OCI-LY7 (cell line): Measurements from ENCODE around the gene KCNQ4. TPM values are rescaled to one million over a fixed set of nuclear protein-coding genes. Genes with fewer than 3 reads are reported as not detected.

Experiments used
- BruUV-seq: library from RNA; stranded (reverse); fragments of 400-500 nt; replicated peaks from 2 replicates; lab custom pipeline; 2021; lab: Mats Ljungman, UMichigan
- CTCF ChIA-PET: fragments of 300-600 bp; sonication (Branson Sonifier 250); formaldehyde crosslinking; loops from one replicate; lab custom pipeline; 2022; ENCODE audit warnings: antibody characterized with exemption; ENCODE audit not compliant: unreplicated experiment; lab: Charles Lee
- POLR2A ChIA-PET: fragments of 300-600 bp; sonication (Branson Sonifier 250); formaldehyde crosslinking; loops from one replicate; lab custom pipeline; 2022; ENCODE audit warnings: antibody characterized with exemption; lab: Charles Lee
- DNase-seq: peaks from one replicate; pipeline ENCODE4 v3.0.0-alpha.2; 2015; ENCODE audit warnings: low spot score
- H2AFZ ChIP-seq: fragments of 200-600 bp; sonication (generic), shearing (Covaris generic); 2 replicates; pipeline ENCODE4 v1.6.1; 2014; ENCODE audit warnings: mild to moderate bottlenecking, antibody characterized with exemption, low read length, moderate library complexity
- H3K27ac ChIP-seq: fragments of 200-600 bp; sonication (generic); 2 replicates; pipeline ENCODE4 v1.5.1; 2014; ENCODE audit warnings: mixed run types, low read depth, mild to moderate bottlenecking, moderate library complexity, low read length, inconsistent platforms; ENCODE audit not compliant: poor library complexity, severe bottlenecking
- H3K36me3 ChIP-seq: fragments of 200-600 bp; sonication (generic); 2 replicates; pipeline ENCODE4 v1.6.1; 2014; ENCODE audit warnings: mild to moderate bottlenecking, antibody characterized with exemption, low read length, moderate library complexity, mixed read lengths; ENCODE audit not compliant: insufficient read depth
- H3K4me1 ChIP-seq: fragments of 200-600 bp; sonication (generic); 2 replicates; pipeline ENCODE4 v1.5.1; 2014; ENCODE audit warnings: mild to moderate bottlenecking, low read length; ENCODE audit not compliant: insufficient read depth, poor library complexity, severe bottlenecking
- H3K4me2 ChIP-seq: fragments of 200-600 bp; sonication (generic); 2 replicates; pipeline ENCODE4 v1.6.1; 2014; ENCODE audit warnings: mild to moderate bottlenecking, low read length
- H3K4me3 ChIP-seq: fragments of 200-600 bp; sonication (generic); 2 replicates; pipeline ENCODE4 v1.5.1; 2014; ENCODE audit warnings: mild to moderate bottlenecking, low read depth, low read length; ENCODE audit not compliant: poor library complexity, severe bottlenecking
- H3K79me2 ChIP-seq: fragments of 200-600 bp; sonication (generic); 2 replicates; pipeline ENCODE4 v1.6.1; 2016; ENCODE audit warnings: low read depth, mild to moderate bottlenecking, low read length, moderate library complexity, mixed read lengths; ENCODE audit not compliant: insufficient read depth
- H3K9me2 ChIP-seq: fragments of 200-600 bp; sonication (generic); 2 replicates; pipeline ENCODE4 v1.6.1; 2016; ENCODE audit warnings: mild to moderate bottlenecking, low read length, mixed read lengths; ENCODE audit not compliant: insufficient read depth
- H3K9me3 ChIP-seq: fragments of 200-600 bp; sonication (generic); 2 replicates; pipeline ENCODE4 v1.6.1; 2014; ENCODE audit warnings: mild to moderate bottlenecking, mixed run types, low read length, mixed read lengths
- H4K20me1 ChIP-seq: fragments of 200-600 bp; sonication (generic); 2 replicates; pipeline ENCODE4 v1.6.1; 2014; ENCODE audit warnings: mild to moderate bottlenecking, antibody characterized with exemption, low read length, moderate library complexity, mixed read lengths; ENCODE audit not compliant: insufficient read depth
- CTCF ChIP-seq: fragments of 200-600 bp; sonication (generic); conservative IDR thresholded peaks from 2 replicates; pipeline ENCODE4 v1.5.1; 2014; ENCODE audit warnings: mild to moderate bottlenecking, antibody characterized with exemption, low read length, moderate library complexity, mixed read lengths
- EZH2phosphoT487 ChIP-seq: fragments of 200-600 bp; sonication (generic); IDR thresholded peaks from 2 replicates; pipeline ENCODE4 v1.6.1; 2018; ENCODE audit warnings: low read depth, borderline replicate concordance, mild to moderate bottlenecking, mixed run types, antibody characterized with exemption, low read length, moderate library complexity, mixed read lengths
- intact Hi-C: fragments of 100-400 bp; cut with micrococcal nuclease; formaldehyde crosslinking; loops from one replicate; pipeline ENCODE4 v1.10.0; 2022; ENCODE audit not compliant: unreplicated experiment
- total RNA-seq, 2 experiments: library from RNA; depleted of rRNA in 1 of 2; stranded (reverse); fragments of >200 nt in 1 of 2; shearing (Covaris generic) in 1 of 2; gene quantifications; 2 replicates each; pipeline ENCODE4 v1.2.3, GENCODE V29; 2014 to 2022

KCNQ4 gene
- total RNA-seq, 2 experiments from 2014 or later: 0.16 to 0.49 TPM

GRCh38 chr1:40750451-40750908, 33.1 kb upstream of the KCNQ4 start:
- no peak for DNase-seq
- no peaks in the 10 kb centered on the region for H4K20me1 ChIP-seq
- no peaks in the 10 kb centered on the region for H3K9me2 ChIP-seq
- no peaks in the 10 kb centered on the region; the same call in 1 of the 2 replicates for H3K79me2 ChIP-seq
- no peak for TF ChIP-seq EZH2phosphoT487
- no peak for TF ChIP-seq CTCF
- peaks cover 100% of the 10 kb centered on the region for H3K36me3 ChIP-seq
- H3K4me3 ChIP-seq: no peak overlapping the region
- ChIA-PET POLR2A (interaction anchor here (0.6 to 0.8 kb wide), 2 partner anchors 28 to 222 kb away, joined by 3 read pairs; no protein-coding TSS in a partner anchor), CTCF (no interaction called here)
- H2AFZ ChIP-seq: no peak overlapping the region
- no peaks in the 10 kb centered on the region for H3K9me3 ChIP-seq
- no peaks in the 10 kb centered on the region for H3K4me1 ChIP-seq
- intact Hi-C loops: no loop called here
- no peak overlapping the region for H3K27ac ChIP-seq
- no peak overlapping the region for H3K4me2 ChIP-seq
- BruUV-seq: no TSS peak

- Histone ChIP-seq H3K79me2 (no peaks in the 10 kb centered on the region), H2AFZ (no peak overlapping the region), H3K9me2 (no peaks in the 10 kb centered on the region), H3K4me3 (no peak overlapping the region), H3K36me3 (peaks cover 100% of the 10 kb centered on the region), H3K4me2 (no peak overlapping the region), H4K20me1 (no peaks in the 10 kb centered on the region), H3K4me1 (no peaks in the 10 kb centered on the region), H3K27ac (no peak overlapping the region), H3K9me3 (no peaks in the 10 kb centered on the region)
- ChIA-PET POLR2A (interaction anchor here (2.0 kb wide), 1 partner anchor 62 kb away, joined by 5 read pairs; no protein-coding TSS in a partner anchor), CTCF (no interaction called here)
- intact Hi-C loops: no loop called here
- BruUV-seq: no TSS peak
- DNase-seq: no peak
- TF ChIP-seq CTCF: no peak
- no peak for TF ChIP-seq EZH2phosphoT487
Measured at GRCh38 chr1:40751802-40752201, 31.8 kb upstream of the KCNQ4 start.

GRCh38 chr1:40753142-40753882, 30.3 kb upstream of the KCNQ4 start:
- BruUV-seq: no TSS peak
- ChIA-PET CTCF (no interaction called here), POLR2A (interaction anchor here (0.6 to 2.0 kb wide), 5 partner anchors 12 to 218 kb away, joined by 3 to 5 read pairs (median 3); no protein-coding TSS in a partner anchor)
- Histone ChIP-seq H3K9me2 (no peaks in the 10 kb centered on the region), H3K4me2 (no peak overlapping the region), H3K4me1 (no peaks in the 10 kb centered on the region), H3K79me2 (no peaks in the 10 kb centered on the region), H3K4me3 (no peak overlapping the region), H3K27ac (no peak overlapping the region), H3K9me3 (no peaks in the 10 kb centered on the region), H4K20me1 (no peaks in the 10 kb centered on the region), H3K36me3 (peaks cover 100% of the 10 kb centered on the region), H2AFZ (no peak overlapping the region)
- DNase-seq: no peak
- intact Hi-C loops: no loop called here
- TF ChIP-seq CTCF: no peak
- TF ChIP-seq EZH2phosphoT487: no peak
